ENCODE data around the gene WASHC2A.
"Not testable (repeated sequence)": the region's sequence is repeated elsewhere in the genome, so short reads cannot be mapped to it uniquely, and the experiment has no call there.

The WASHC2A gene

DNA sequence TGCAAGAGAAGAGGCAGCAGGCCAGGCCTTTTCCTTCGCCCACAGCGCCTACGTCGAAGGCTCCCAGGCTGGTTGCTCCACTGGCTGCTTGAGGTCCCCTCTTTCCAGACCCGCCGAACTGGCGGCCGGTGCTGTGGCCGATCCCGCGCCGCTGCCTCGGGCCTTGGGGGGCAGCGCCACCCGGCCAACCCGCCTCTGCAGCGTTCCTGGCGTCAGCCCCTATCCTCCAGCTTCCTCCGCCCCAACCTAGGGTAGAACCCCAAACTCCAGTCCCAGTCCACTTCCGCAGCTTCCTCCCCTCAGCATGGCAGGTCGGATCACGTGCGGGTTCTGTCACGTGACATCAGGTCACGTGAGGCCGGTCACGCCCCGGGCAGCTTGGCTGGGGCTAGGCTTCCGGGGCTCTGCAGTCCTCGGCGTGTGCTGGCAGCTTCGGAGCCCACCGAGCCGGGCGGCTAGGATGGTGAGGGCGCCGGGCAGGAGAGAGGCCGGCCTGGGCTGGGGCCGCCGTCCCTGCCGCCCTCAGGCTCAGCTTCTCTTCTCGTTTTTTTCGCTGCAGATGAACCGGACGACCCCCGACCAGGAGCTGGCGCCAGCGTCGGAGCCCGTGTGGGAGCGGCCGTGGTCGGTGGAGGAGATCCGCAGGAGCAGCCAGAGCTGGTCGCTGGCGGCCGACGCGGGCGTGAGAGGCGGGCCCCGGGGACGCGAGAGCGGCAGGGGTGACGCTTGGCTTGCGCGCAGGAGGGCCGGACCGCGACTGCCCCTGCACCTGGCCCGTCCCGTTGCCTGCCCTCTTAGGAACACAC is at the start of gene WASHC2A:
Gene WASHC2A, plus strand, starts transcription at position 409 of the 806 bp plus-strand sequence. Its CDS starts 52 bp downstream, at position 461.
- H3K27ac ChIP-seq (ENCODE audit: low read depth, low read length); H3K36me3 ChIP-seq (ENCODE audit: insufficient read depth, low read length); H3K27me3 ChIP-seq (ENCODE audit: control insufficient read depth in 1 of 2, insufficient read depth in 2 of 2, low read length in 2 of 2); H3K9me3 ChIP-seq (ENCODE audit: low read length); H3K9ac ChIP-seq (ENCODE audit: low read length); H3K4me1 ChIP-seq (ENCODE audit: insufficient read depth, low read length): not testable (repeated sequence)
- peak within 1 kb of the TSS; percentile 52 to 55 for H3K4me3 ChIP-seq (ENCODE audit: low read depth in 1 of 2, low read length in 2 of 2)

DNA sequence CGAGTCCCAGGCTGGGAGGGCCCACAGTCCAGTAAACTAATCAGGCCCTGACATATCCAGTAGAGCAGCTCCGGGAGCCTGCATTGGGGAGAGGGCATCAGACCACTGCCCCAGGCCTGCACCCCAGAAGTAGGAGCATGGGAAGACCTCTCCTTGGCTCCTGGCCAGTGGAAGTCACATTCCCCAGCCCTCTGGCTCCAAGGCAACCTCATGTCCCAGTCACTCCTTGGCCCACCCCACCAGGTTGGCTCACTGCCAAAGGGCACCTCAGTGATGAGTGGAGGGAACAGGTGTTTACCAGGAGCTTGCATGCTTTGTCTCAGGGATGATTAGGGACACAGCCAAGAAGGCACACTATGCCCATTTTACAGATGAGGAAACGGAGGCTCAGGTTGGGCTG is 48.5 kb upstream of the WASHC2A start:
- H3K4me3 ChIP-seq (ENCODE audit: low read depth in 1 of 2, low read length in 2 of 2): not testable (repeated sequence)

DNA sequence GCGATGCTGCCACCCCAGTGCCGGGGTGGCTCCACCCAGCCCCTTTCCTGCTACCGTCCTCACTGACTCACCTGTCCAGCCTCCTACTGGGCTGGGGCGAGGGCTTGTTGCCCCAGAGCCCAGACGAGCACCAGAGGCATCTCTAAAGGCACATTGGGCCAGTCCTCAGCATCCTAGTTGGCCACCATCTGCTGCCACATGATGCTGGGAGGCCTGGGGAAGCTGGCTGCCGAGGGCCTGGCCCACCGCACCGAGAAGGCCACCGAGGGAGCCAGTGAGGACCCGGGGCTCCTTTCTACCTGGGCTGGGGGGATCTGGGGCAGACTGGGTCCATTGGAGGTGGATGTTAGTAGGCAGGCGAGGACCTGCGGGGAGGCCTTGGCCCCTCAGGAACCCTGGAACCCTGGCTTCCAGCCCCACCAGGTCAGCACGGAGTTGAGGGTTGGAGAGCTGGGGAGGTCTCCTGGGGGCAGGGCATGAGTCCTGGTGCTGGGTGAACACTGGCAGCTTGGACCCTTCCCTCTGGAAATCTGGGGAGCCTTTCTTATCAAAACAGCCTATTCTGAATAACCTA is 47.2 kb upstream of the WASHC2A start:
- H3K27me3 ChIP-seq (ENCODE audit: control insufficient read depth in 1 of 2, insufficient read depth in 2 of 2, low read length in 2 of 2); H3K4me1 ChIP-seq (ENCODE audit: insufficient read depth, low read length); H3K4me3 ChIP-seq (ENCODE audit: low read depth in 1 of 2, low read length in 2 of 2); H3K36me3 ChIP-seq (ENCODE audit: insufficient read depth, low read length); H3K9ac ChIP-seq (ENCODE audit: low read length); H3K27ac ChIP-seq (ENCODE audit: low read depth, low read length); H3K9me3 ChIP-seq (ENCODE audit: low read length): not testable (repeated sequence)

More for the DNA sequence above, 48.5 kb upstream of the WASHC2A start:
- not testable (repeated sequence) for H3K27ac ChIP-seq (ENCODE audit: low read depth, low read length); H3K9me3 ChIP-seq (ENCODE audit: low read length); H3K36me3 ChIP-seq (ENCODE audit: insufficient read depth, low read length); H3K4me1 ChIP-seq (ENCODE audit: insufficient read depth, low read length); H3K9ac ChIP-seq (ENCODE audit: low read length); H3K27me3 ChIP-seq (ENCODE audit: control insufficient read depth in 1 of 2, insufficient read depth in 2 of 2, low read length in 2 of 2)

DNA sequence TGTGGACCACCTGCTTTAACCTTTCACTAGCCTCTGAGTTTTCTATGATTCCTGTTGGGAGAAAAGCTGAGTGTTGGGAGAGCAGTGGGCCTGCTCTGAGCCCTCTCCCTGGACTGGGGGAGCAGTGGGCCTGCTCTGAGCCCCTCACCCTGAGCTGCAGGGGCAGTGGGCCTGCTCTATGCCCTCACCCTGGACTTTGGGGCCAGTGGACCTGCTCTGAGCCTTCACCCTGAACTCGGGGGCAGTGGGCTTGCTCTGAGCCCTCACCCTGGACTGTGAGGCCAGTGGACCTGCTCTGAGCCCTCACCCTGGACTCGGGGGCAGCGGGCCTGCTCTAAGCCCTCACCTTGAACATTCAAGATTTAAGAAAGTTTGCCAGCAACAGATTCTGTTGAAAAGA is 46.1 kb upstream of the WASHC2A start:
- Histone ChIP-seq H3K27me3 (ENCODE audit: control insufficient read depth in 1 of 2, insufficient read depth in 2 of 2, low read length in 2 of 2) (peaks cover 0 to 10% of the 10 kb centered on the region in 2 donors), H3K4me1 (ENCODE audit: insufficient read depth, low read length) (no peaks in the 10 kb centered on the region), H3K4me3 (ENCODE audit: low read depth in 1 of 2, low read length in 2 of 2) (no peak overlapping the region), H3K27ac (ENCODE audit: low read depth, low read length) (no peak overlapping the region), H3K9ac (ENCODE audit: low read length) (no peak overlapping the region), H3K9me3 (ENCODE audit: low read length) (no peaks in the 10 kb centered on the region), H3K36me3 (ENCODE audit: insufficient read depth, low read length) (no peaks in the 10 kb centered on the region)

DNA sequence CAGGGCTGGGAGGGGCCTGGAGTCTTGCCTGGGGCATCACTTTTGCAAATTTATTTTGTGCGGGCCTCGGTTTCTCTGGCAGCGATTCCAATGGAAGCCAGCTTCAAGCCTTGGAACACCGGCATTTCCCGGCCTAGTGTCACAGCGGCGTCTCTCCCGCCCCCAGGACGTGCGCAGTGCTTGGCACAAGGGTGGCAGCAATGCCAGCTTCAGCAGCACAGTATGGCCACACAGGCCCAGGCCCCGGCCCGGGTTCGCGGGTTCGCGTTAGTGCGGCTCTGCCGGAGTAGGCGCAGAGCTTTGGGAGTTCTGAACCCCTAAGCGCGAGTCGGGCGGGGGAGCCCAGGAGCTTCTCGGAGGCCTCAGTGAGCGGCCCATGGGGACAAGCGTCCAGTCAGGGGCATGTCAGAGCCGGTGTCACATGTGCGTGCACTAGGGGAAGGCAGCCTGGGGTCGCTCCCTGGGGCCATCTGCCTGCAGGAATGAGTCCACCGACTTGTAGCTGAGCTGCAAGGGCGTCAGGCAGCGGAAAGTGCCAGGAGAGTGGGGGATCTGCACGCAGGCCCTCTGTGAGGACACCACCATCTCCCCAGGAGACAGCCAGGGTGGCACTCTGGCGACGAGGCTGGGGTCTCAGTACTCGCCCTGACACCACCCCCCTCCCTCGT is 42.9 kb upstream of the WASHC2A start:
- not testable (repeated sequence) for H3K27me3 ChIP-seq (ENCODE audit: control insufficient read depth in 1 of 2, insufficient read depth in 2 of 2, low read length in 2 of 2); H3K9me3 ChIP-seq (ENCODE audit: low read length); H3K36me3 ChIP-seq (ENCODE audit: insufficient read depth, low read length); H3K4me1 ChIP-seq (ENCODE audit: insufficient read depth, low read length); H3K4me3 ChIP-seq (ENCODE audit: low read depth in 1 of 2, low read length in 2 of 2); H3K9ac ChIP-seq (ENCODE audit: low read length); H3K27ac ChIP-seq (ENCODE audit: low read depth, low read length)

- H3K9me3 ChIP-seq (ENCODE audit: low read length): no peaks in the 10 kb centered on the region
- H3K9ac ChIP-seq (ENCODE audit: low read length): no peak overlapping the region
- peaks cover 0 to 10% of the 10 kb centered on the region in 2 donors for H3K27me3 ChIP-seq (ENCODE audit: control insufficient read depth in 1 of 2, insufficient read depth in 2 of 2, low read length in 2 of 2)
- no peaks in the 10 kb centered on the region for H3K36me3 ChIP-seq (ENCODE audit: insufficient read depth, low read length)
- no peak overlapping the region for H3K4me3 ChIP-seq (ENCODE audit: low read depth in 1 of 2, low read length in 2 of 2)
- no peaks in the 10 kb centered on the region for H3K4me1 ChIP-seq (ENCODE audit: insufficient read depth, low read length)
- no peak overlapping the region for H3K27ac ChIP-seq (ENCODE audit: low read depth, low read length)
Observed at GRCh38 chr10:50025627-50026026, 42.1 kb upstream of the WASHC2A start.

DNA sequence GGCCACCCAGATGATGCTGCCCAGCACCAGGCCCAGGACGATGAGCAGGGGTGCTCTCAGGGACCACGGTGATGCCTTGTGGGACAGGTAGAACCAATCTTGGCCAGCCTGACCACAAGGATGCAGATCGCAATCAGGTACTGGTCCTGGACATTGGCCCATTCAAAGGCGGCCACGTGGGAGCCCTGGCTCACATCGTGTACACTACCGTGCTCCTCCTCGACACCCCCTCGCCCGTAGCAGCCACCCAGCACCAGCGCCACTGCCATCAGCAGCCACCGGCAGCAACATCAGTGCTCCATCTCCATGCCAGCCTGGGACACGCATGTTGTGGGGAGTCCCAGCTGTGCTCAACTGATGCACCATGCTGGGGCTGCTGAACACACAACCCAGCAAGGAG is 40.6 kb upstream of the WASHC2A start:
- H3K9ac ChIP-seq (ENCODE audit: low read length): no peak overlapping the region
- peaks cover 0 to 10% of the 10 kb centered on the region in 2 donors for H3K27me3 ChIP-seq (ENCODE audit: control insufficient read depth in 1 of 2, insufficient read depth in 2 of 2, low read length in 2 of 2)
- no peaks in the 10 kb centered on the region for H3K9me3 ChIP-seq (ENCODE audit: low read length)
- H3K27ac ChIP-seq (ENCODE audit: low read depth, low read length): no peak overlapping the region
- H3K4me1 ChIP-seq (ENCODE audit: insufficient read depth, low read length): no peaks in the 10 kb centered on the region
- no peak overlapping the region for H3K4me3 ChIP-seq (ENCODE audit: low read depth in 1 of 2, low read length in 2 of 2)
- H3K36me3 ChIP-seq (ENCODE audit: insufficient read depth, low read length): no peaks in the 10 kb centered on the region

- Histone ChIP-seq H3K27me3 (ENCODE audit: control insufficient read depth in 1 of 2, insufficient read depth in 2 of 2, low read length in 2 of 2) (no peaks in the 10 kb centered on the region), H3K4me3 (ENCODE audit: low read depth in 1 of 2, low read length in 2 of 2) (no peak overlapping the region), H3K9me3 (ENCODE audit: low read length) (no peaks in the 10 kb centered on the region), H3K4me1 (ENCODE audit: insufficient read depth, low read length) (no peaks in the 10 kb centered on the region), H3K27ac (ENCODE audit: low read depth, low read length) (no peak overlapping the region), H3K36me3 (ENCODE audit: insufficient read depth, low read length) (no peaks in the 10 kb centered on the region), H3K9ac (ENCODE audit: low read length) (no peak overlapping the region)
Observed at GRCh38 chr10:50033481-50033880, 34.3 kb upstream of the WASHC2A start.

DNA sequence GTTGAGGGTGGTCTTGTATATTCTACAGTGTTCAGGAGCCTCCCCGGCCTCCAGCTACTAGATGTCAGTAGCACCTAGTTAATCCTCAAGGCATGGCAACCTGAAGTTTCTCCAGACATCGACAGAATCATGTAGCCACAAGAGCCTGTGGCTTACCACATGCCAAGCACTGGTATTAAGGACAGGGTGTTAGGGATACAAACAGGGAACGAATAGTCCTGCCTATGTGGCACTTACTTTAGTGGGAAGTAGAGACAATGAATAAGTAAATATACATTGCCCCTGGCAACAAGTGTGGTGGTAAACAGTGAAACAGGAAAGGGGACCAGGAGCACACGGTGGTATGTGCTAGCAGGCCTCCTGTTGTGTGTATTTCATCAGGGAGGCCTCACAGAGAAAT is 32.4 kb upstream of the WASHC2A start:
- not testable (repeated sequence) for H3K9me3 ChIP-seq (ENCODE audit: low read length); H3K9ac ChIP-seq (ENCODE audit: low read length); H3K27me3 ChIP-seq (ENCODE audit: control insufficient read depth in 1 of 2, insufficient read depth in 2 of 2, low read length in 2 of 2); H3K36me3 ChIP-seq (ENCODE audit: insufficient read depth, low read length); H3K4me3 ChIP-seq (ENCODE audit: low read depth in 1 of 2, low read length in 2 of 2); H3K4me1 ChIP-seq (ENCODE audit: insufficient read depth, low read length); H3K27ac ChIP-seq (ENCODE audit: low read depth, low read length)

GRCh38 chr10:50044941-50045664 is 22.7 kb upstream of the WASHC2A start:
- Histone ChIP-seq H3K36me3 (ENCODE audit: insufficient read depth, low read length) (no peaks in the 10 kb centered on the region), H3K27ac (ENCODE audit: low read depth, low read length) (no peak overlapping the region), H3K9me3 (ENCODE audit: low read length) (no peaks in the 10 kb centered on the region)

GRCh38 chr10:50046457-50046856 is 21.3 kb upstream of the WASHC2A start:
- not testable (repeated sequence) for H3K27me3 ChIP-seq (ENCODE audit: control insufficient read depth in 1 of 2, insufficient read depth in 2 of 2, low read length in 2 of 2); H3K4me1 ChIP-seq (ENCODE audit: insufficient read depth, low read length); H3K27ac ChIP-seq (ENCODE audit: low read depth, low read length); H3K36me3 ChIP-seq (ENCODE audit: insufficient read depth, low read length); H3K9me3 ChIP-seq (ENCODE audit: low read length); H3K4me3 ChIP-seq (ENCODE audit: low read depth in 1 of 2, low read length in 2 of 2); H3K9ac ChIP-seq (ENCODE audit: low read length)

More at GRCh38 chr10:50044941-50045664, 22.7 kb upstream of the WASHC2A start:
- Histone ChIP-seq H3K4me1 (ENCODE audit: insufficient read depth, low read length) (no peaks in the 10 kb centered on the region), H3K9ac (ENCODE audit: low read length) (no peak overlapping the region), H3K27me3 (ENCODE audit: control insufficient read depth in 1 of 2, insufficient read depth in 2 of 2, low read length in 2 of 2) (no peaks in the 10 kb centered on the region), H3K4me3 (ENCODE audit: low read depth in 1 of 2, low read length in 2 of 2) (no peak overlapping the region)

All from muscle layer of colon (tissue), 2 donors.